DMS 273 (cell line): ENCODE measurements around the gene ABHD5.
A peak's percentile ranks its signal among the peaks of the same experiment; 100 is the strongest.

ENCODE experiments used
- DNase-seq: peaks from one replicate; lab custom pipeline; 2025; ENCODE audit not compliant: unreplicated experiment; lab: John Stamatoyannopoulos, UW

ABHD5 gene

DNA sequence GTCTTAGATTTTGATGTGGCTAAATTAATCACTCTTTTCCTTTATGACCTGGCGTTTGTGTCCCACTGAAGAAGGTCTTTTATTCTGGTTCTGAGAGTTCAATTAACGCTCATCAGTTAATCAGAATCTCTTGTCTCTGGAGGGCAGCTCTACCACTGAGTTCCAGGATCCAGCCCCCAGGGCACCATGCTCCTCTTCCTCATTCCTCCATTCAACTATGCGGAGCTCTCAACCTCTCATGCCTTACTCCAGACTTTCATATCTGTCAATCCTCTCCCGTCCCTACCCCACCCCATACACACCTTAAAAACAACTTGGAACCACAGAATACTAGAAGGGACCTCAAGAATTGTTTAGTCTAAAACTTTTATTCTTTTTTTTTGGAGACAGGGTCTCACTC, 4.8 kb upstream of the ABHD5 start:
- no peak for DNase-seq

DNA sequence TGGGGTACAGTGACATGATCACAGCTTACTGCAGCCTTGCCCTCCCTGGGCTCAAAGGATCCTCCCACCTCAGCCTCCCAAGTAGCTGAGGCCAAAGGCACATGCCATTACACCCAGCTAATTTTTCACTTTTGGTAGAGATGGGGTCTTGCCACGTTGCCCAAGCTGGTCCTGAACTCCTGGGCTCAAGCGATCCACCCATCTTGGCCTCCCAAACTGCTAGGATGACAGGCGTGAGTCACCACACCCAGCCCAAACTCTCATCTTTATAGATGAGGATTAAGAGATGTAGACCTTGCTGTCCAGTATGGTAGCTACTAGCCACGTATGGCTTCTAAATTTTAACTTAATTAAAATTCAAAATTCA, 4.4 kb upstream of the ABHD5 start:
- no peak for DNase-seq

DNA sequence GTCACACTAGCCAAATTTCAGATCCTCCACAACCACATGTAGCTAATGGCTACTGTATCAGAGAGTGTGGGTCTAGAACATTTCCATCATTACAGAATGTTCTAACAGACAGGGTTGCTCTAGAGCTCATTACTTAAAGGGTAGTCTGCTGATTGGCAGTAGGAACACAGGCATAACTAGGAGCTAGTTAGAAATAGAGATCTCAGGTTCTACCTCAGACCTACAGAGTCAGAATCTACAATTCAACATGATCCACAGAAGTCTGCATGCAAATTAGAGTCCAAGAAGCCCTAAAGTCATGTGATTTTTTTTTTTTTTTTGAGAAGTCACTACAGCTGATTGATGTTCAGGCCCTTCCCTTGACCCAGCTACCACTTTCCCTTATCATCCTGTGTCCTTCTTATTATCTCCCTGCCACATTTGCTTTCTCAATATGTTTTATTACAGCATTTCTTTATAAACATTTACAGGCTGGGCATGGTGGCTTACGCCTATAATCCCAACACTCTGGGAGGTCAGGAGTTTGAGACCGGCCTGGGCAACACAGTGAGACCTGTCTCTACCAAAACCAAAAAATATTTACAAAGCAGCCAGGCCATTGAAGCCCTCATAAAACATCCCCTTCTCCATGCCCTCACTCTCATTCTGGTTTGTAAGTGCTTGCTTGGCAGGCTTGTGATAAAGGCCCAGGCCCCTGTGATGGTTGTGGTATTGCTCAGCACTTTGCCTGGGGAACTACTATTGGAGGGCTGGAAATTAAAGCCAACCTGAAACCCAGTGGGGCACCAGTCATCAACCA, 3.8 kb upstream of the ABHD5 start:
- no peak for DNase-seq

DNA sequence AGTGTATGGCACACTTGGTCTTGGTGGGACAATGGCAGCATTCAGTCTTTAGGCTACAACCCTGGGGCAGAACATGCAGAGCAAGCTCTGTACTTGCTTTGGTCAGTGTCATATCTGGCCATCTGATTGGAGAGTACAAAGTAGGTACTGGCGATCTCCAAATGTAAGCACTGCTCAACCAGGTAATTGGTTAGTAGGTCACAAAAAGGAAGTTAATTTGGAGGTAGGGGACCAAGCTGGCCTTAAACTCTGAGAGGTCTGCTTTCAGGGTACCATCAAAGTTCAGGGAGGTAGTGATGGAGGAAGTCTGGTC, 3.3 kb upstream of the ABHD5 start:
- no peak for DNase-seq

DNA sequence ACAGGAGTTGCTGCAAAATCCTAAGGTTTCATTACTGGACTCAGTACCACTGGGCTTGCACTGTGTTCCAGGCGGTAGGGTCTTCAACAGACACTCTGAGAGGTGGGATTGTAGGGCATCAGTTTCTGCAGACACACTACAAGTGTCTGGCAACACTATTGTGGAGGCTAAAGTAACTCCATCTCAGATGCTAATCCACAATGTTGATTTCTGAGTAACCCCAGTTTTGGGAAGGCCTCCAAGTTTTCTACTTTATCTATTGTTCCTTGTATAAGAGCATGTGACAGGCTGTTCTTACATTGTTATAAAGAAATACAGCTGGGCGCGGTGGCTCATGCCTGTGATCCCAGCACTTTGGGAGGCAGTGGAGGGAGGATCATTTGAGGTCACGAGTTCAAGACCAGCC, 2.5 kb upstream of the ABHD5 start:
- no peak for DNase-seq

DNA sequence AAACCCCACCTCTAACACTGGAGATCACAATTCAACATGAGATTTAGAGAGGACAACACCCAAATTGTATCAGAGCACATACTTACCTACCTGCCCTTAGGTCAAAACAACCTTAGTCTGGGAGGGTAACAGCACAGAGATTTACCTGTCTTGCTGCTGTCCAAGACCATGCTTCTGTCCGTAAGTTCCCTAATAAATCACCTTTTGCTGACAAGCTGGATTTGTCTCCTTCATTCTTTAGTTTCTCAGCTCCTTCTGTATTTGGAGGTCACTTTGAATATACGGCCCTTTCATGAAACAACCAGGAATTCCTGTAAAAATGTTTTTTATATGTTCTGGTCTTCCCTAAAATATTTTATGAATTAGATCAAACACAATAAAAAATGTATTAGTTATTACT, 1.6 kb upstream of the ABHD5 start:
- DNase-seq: no peak

DNA sequence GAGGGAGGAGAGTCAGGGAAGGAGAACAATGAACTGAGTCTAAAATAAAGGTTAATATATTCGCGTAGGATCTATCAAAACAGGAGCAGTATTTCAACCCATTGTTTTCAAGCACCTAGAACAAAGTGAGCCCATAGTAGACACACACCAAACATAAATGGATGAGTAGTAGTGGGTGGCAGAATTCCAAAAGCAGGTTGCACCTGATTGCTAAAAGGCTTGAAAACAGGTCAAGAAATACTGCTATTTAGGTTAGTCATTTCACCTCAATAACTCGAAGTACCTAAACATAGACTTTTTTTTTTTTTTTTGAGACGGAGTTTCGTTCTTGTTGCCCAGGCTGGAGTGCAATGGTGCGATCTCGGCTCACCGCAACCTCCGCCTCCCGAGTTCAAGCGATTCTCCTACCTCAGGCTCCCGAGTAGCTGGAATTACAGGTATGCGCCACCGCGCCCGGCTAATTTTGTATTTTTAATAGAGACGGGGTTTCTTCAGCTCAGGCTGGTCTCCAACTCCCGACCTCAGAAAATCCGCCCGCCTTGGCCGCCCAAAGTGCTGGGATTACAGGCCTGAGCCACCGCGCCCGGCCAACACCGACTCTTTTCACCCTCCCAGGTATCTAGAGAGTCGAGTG, 855 bp upstream of the ABHD5 start:
- no peak for DNase-seq

DNA sequence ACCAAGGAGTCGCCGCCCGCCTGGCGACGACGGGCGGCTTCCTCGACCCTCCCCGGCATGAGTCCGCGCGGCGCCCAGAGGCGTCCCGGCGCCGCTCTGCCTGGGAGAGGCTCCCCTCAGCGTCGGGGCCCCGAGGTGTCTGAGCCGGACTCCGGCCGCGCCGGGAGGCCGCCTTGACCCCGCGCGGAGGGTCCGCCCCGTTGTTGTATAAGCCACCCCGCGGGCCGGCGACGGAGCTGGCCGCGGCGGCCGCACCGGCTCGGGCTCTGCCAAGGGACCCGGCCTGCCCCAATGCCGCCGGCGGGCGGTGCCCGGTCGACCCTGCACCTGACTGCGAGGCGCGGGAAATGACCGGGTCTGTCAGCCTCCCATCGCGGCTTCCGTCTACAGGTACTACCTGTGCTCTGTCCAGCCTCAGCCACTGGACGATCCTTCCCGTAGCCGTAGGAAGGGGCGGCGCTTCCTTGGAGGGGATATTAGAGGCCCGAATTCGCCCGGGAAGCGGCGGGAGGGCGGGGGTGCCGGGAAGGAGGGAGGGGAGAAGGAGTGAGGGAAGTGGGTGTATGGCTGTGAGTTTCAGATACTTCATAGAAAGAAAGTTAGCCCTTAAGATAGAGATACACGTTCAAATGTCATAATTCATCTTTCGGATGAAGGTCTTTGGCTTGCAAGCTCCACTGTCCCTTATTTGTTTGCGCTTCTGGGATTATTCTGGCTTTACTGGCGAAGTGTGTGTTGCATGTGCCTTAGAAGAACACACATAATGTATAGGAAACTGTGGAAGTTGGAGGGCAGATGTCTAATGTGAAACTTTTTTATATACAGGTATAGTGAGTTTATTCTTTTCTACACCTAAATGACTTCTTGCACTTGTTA, 620 bp downstream of the ABHD5 start:
- DNase-seq: peak; percentile 74

DNA sequence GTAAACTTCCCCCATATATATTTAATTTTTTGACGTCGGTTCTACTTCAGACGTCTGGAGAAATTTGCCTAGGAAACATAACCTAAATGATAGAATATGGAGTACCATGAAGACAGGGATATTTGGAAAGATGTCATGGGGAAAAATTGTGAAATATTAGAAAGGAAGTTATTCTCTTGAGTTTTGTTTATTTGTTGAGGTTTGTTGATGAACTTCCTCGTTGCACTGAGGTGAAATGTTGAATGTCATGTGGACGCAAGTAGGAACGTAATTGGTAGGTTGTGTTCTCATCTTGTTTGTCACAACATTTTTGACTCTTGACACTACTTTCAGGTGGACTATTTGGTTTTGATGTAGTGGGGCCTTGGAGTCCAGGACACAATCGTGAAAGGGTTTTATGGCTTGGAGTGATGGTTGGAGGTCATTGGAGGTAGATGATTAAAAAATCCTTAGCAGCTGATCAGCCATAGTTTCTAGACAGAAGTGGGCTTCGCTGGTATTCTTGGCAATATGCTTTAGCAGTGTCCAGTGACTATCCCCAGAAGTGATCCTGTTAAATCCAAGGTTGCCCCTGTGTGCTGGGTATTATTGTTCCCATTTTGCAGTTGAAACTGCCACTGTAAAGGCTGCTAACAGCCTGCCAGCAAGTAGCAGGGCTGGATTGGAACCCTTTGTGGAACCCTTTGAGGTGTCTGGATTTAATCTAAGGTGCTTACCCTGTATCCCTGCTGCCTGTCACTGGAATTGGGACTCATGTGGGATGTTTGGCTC, 1.5 kb downstream of the ABHD5 start:
- DNase-seq: peak; percentile 3

DNA sequence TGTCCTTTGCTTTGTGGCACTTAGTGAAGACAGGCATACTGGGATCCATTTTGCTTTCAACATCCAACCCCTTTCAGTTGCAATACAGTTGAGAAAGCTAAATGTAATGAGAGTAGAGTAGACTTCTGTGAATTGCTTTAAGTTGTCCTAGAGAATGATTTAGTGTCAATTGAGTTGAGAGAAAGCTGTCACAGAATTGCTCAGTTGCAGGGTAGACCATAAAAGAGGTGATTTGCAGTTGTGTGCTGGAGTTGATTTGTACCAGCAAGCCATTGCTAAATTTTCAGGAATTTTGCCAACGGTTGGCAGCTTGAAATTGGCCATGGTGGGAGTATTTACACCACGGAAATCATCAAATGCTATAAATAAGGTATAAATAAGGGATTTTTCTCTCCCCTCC, 2.2 kb downstream of the ABHD5 start:
- peak; percentile 12 for DNase-seq

DNA sequence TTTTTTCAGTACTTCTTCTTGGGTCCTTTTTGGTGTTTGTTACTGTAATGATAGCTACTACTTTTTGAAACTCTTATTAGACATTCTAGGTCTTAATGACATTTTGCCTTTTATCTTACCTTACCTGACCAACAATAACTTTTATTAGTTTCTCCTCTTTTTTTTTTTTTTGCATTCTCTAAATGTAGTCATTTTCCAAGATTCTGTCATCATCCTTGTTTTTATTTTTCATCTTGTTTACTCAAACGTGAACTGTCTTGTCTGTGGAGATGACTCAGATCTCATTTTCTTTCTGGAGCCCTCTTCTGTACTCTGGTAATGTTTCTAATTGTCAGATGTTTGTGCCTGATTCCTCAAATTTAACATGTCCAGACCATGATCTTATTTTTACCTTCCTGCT, 2.9 kb downstream of the ABHD5 start:
- no peak for DNase-seq

DNA sequence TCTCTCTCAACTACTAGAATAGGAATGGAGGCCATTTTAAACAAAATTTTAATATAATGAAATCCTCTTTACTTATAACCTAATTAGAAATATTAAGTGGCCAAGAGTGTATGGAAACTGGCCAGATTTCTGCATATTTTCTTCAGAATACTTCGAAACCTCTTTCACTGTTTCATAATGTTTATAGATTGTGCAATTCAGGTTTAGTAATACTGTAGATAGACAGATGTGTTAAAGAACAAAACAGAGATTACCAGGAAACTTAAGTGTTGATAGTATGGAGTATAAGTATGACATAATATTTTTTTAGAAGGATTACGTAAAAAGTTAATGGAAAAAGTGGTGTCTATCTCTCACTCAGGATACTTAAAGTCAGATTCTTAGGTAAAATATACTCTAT, 4.7 kb downstream of the ABHD5 start:
- no peak for DNase-seq

DNA sequence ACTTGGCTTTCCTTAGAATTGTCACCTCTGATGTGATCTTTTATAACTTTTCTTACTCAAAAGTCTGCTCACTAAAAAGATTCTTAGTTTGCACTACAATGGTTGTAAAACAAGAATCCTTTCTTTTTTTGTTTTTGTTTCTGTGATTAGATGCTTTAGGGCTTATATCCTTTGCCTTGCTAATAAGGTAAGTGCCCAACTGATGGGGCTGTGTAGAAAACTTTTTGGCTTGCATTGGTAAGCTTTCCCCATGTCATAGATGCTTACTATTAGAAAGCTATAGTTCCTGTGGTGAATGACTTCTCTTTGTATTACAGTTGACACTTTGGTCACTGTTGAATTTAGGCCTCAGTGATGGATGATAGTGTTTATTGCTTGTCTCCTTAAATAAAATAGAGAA, 5.1 kb downstream of the ABHD5 start:
- no peak for DNase-seq

DNA sequence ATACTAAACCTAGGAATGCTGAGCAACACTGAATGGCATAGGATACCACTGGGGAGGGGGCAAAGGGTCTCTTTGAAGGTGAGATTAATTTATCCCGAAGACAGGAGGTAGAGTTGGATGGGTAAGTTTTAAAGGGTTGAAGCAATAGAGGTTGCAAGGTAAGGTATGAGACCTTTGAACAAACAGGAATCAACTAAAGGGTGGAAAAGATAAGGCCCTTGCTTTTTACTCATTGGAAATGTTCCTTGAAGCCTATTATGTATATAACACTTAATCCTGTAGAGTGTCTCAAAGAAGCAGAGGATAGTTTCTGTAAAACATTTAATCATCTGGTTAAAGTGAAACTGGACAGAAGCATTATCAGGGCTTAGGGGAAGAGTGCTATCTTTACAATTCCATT, 5.7 kb downstream of the ABHD5 start:
- no peak for DNase-seq

DNA sequence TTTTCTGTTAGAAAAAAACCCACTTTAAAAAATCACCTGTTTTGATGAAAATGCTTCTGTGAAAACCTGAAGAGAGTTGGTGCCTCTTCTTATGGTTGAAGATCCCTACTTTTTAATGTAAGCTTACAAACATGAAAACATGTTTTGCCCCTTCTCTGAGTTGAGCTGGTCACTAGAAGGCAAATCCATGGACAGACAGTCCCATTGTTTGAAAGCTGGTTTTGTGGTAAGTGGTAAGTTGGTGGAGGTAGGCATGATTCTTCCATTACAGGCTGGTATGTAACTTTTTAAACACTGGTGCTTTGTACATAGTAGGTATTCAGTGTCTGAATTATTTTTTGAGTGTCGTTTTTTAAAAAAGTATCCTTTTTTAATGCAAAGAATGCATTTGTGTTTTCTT, 6.1 kb downstream of the ABHD5 start:
- DNase-seq: no peak

DNA sequence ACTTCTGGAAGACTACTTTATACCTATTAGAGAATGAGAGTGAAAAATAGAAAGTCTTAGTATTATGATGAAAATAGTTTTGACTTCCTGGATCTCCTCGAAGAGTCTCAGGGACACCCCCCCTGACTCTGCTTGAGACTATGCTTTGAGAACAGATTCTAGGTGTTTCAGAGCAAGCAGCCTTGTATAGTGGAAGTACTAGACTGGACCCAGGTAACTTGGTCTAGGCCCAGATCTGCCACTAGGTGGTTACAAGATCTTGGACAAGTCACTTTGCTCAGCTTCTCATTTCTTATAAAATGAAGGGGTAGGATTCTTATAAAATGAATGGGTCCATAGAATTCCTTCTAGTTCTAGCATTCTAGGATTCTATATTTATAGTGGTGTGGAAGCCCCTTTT, 9.1 kb downstream of the ABHD5 start:
- peak; percentile 23 for DNase-seq

DNA sequence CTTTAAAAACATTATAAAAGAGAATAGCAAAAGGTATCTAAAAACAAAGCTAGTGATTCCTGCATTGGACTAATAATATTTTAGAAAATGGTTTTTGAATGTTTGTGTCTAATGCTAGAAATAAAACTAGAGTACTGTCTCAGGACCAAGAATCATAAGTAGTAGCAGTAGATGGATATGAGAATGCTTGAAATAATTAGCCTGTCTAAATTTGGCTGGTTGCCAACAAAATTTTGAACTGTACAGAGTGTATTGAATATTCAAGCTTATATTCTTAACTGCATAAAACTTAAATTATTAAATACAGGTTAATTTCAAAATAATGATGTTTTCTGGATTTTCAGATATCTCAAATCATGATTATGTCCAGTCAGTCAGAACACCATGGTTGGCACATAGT, 14.0 kb downstream of the ABHD5 start:
- peak; percentile 1 for DNase-seq

DNA sequence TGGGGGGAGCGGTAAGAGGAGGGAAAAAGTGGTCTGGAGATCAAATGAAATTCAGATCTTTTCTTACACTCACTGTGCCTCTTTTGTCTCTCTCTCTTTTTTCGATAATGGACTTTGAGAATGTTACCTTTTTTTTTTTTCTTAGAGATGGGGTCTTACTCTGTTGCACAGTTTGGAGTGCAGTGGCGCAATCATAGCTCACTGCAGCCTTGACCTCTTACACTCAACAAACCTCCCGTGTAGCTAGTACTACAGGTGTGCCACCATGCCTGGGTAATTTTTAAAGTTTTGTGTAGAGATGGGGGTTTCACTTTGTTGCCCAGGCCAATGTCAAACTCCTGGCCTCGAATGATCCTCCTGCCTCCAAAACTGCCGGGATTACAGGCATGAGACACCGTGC, 15.6 kb downstream of the ABHD5 start:
- DNase-seq: no peak

DNA sequence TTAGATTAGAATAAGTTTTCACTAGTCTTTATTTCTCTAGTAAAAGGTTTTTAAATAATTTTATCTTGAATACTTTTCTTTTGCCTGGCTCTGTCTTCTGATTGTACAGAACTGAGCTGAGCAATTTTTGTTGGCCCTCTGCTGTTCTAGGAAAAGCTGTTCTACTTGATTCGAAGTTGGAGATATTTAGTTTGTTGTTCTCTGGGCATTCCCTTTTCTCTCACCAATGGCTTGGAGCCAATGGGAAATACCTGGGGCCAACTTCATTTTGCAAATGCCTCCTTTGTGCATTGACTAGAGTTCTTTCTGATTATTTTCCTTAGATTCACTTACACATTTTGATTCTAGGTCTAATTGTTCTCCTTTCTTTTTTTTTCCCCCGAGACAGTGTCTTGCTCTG, 16.5 kb downstream of the ABHD5 start:
- no peak for DNase-seq

DNA sequence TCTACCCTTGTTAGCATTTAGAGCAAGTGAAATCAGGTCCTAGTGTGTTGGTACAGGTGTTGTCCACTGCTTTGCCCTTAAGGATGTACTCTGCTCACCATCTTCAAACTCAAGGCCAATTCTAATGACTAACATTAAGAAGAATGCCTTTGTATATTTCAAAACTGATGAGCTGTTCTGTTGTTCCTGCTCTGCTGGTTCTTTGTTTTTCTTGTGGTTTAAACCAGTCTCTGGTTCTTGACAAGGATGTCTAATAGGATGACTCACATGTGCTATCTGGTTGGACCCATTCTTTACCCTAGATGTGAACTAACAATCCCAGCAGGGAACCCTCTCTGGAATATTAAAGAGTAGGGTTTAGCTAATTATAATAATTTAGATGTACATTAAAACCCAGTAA, 17.3 kb downstream of the ABHD5 start:
- DNase-seq: no peak

DNA sequence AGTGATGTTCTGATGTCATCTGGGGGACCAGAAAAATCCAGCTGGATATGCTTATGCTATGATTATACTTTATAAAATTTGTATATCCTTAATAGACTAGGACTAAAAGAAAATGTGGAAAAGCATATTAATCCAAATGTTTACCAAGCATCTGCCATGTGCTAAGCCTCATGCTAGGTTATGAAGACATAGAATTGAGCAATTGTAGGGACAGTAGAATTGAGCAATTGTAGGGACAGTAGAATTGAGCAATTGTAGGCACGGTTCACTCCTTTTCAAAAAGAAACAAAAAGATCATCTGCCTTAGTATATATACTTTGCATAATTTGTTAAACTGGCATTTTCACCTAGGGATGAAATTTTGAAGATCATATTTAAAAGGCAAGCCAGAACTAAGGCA, 18.3 kb downstream of the ABHD5 start:
- DNase-seq: no peak
